Hematopoietic multipotent progenitor cell treated with erythropoietin and hydrocortisone succinate and interleukin-3 and kit ligand, for 15 days (in vitro differentiated cells): Measurements from ENCODE around the gene ZNF19.
"Not testable (repeated sequence)": the region's sequence is repeated elsewhere in the genome, so short reads cannot be mapped to it uniquely, and the experiment has no call there.

Experiments used
- DNase-seq: peaks from one replicate; pipeline ENCODE4 v3.0.0-alpha.2; 2015; ENCODE audit warnings: low spot score

The ZNF19 gene

GRCh38 chr16:71489122-71489521, at the start of gene ZNF19:
ZNF19 (minus strand) TSS chr16:71489324; CDS start chr16:71482114, 7,210 bp downstream.
- DNase-seq: no peak

DNA sequence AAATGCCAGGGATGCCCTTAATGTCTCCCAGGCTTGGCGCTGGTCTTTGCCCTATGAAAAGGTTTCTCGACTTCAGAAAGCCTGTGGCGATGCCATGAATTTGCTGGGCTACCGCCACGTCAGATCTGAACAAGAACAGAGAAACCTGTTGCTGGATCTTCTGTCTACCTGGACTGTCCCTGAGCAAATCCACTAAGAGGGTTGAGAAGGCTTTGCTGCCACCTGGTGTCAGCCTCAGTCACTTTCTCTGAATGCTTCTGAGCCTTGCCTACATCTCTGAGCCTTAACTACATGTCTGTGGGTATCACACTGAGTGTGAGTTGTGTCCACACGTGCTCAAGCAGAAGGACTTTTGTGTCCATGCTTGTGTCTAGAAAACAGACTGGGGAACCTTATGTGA, 48.5 kb upstream of the ZNF19 start:
- peak; percentile 49 for DNase-seq

DNA sequence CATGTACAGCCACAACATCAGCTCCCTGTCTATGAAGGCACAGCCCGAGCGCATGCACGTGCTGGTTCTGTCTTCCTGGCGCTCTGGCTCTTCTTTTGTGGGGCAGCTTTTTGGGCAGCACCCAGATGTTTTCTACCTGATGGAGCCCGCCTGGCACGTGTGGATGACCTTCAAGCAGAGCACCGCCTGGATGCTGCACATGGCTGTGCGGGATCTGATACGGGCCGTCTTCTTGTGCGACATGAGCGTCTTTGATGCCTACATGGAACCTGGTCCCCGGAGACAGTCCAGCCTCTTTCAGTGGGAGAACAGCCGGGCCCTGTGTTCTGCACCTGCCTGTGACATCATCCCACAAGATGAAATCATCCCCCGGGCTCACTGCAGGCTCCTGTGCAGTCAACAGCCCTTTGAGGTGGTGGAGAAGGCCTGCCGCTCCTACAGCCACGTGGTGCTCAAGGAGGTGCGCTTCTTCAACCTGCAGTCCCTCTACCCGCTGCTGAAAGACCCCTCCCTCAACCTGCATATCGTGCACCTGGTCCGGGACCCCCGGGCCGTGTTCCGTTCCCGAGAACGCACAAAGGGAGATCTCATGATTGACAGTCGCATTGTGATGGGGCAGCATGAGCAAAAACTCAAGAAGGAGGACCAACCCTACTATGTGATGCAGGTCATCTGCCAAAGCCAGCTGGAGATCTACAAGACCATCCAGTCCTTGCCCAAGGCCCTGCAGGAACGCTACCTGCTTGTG, 47.8 kb upstream of the ZNF19 start:
- no peak for DNase-seq

DNA sequence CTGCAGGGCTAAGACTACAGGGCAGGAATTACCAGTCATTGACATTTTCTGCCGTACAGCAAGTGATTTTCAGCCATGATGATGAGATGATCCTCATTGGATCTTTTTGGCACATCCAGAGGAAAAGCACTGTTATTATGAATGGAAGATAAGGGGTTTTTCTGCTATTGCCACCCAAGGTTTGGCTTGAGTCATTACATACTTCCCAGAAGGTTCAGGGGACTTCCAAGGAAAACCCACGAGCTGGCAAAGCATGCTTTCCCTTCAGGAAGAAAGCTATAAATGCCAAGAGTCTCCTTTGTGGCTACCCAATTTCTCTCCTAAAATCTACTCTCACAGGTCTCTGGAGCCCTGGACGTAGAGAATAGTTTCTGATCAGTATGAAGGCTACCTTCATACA, 43.2 kb upstream of the ZNF19 start:
- DNase-seq: no peak

DNA sequence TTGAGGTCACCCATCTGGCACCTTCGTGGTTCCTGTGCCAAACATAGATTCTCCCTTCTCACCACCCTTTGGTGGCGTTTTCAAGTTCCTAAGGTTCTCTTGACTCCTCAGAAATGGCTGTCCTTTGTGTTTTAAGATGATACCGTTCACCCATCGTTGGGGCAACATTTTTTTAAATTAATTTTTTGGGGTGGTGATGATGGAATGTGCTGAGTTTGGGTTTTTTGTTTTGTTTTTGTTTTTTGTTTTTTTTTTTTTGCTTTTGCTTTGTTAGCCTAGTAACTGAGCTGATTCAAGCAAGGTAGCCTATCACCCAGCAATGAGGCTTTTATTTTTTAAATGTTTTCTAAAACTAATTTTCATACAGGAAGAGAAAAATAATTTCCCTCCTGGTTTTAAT, 39.7 kb upstream of the ZNF19 start:
- DNase-seq: no peak

DNA sequence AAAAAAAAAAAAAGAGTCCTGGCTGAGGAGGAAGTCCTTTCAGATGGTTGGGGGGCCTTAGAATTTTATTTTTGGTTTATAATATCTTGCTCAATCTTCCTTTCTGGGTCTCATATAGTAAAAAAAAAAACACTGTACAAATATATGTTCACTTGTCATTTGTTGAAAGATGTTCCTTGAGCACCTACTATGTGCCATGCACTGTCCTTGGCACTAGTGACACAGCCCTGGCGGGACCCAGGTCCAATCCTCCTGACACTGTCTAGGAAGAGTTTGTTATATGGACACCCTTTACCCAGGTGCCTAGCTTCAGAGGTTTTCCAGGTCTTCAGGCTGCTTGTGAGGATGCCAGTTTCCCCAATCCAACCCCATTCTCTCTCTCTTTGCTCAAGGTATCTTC, 39.1 kb upstream of the ZNF19 start:
- no peak for DNase-seq

- no peak for DNase-seq
Observed at GRCh38 chr16:71526111-71526631, 37.0 kb upstream of the ZNF19 start, which contains the start of gene CHST4. CHST4 (plus strand) TSS chr16:71526426; CDS start chr16:71536678, 10,252 bp downstream.

GRCh38 chr16:71524566-71525553, 35.7 kb upstream of the ZNF19 start:
- no peak for DNase-seq

GRCh38 chr16:71520550-71520949, 31.4 kb upstream of the ZNF19 start:
- no peak for DNase-seq

- no peak for DNase-seq
Observed at GRCh38 chr16:71515026-71515425, 25.9 kb upstream of the ZNF19 start.

GRCh38 chr16:71514476-71514875, 25.4 kb upstream of the ZNF19 start:
- no peak for DNase-seq

- no peak for DNase-seq
Observed at GRCh38 chr16:71513302-71513701, 24.2 kb upstream of the ZNF19 start.

- no peak for DNase-seq
Observed at GRCh38 chr16:71507061-71507460, 17.9 kb upstream of the ZNF19 start.

DNA sequence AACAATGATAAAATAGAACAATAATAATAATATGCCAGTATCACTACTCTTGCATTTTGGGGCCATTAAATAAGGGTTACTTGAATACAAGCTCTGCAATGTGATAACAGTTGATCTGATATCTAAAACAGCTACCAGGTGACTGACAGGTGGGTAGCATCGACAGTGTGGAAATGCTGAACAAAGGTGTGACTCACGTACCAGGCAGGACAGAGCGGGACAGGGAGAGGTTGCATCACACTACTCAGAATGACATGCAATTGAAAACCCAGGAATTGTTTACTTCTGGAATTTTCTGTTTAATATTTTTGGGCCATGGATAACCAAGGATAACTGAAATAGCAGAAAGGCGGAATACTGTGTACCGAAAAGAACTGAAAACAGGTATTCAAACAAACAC, 15.8 kb upstream of the ZNF19 start:
- no peak for DNase-seq

DNA sequence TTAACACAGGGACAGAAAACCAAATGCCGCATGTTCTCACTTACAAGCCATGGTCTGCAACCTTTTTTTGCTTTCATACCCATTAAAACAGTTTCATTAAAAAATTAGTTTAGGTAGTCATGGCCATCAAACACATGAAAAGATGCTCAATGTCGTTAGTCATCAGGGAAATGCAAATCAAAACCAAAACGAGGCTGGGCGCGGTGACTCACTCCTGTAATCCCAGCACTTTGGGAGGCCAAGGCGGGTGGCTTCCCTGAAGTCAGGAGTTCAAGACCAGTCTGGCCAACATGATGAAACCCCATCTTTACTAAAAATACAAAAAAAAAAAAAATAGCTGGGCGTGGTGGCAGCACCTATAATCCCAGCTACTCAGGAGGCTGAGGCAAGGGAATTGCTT, 14.9 kb upstream of the ZNF19 start:
- DNase-seq: not testable (repeated sequence)

DNA sequence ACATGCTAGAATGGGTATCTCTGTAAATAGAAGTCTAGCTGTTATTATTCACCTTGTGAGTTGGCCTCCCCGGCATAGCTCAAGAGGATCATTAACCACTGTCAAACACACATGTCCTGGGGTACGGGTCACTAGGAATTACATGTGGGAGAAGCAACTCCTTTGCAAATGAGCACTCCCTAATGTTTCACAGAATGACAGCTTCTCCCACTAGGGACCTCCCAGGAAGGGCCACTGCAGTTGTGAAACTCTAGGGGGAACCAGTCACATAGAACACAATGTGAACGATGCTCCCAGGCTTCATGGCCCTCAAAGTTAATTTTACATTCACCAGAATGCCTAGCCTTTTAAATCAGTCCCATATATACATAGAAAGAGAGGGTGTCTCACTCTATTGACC, 12.4 kb upstream of the ZNF19 start:
- DNase-seq: no peak

GRCh38 chr16:71500964-71501363, 11.8 kb upstream of the ZNF19 start:
- DNase-seq: no peak

DNA sequence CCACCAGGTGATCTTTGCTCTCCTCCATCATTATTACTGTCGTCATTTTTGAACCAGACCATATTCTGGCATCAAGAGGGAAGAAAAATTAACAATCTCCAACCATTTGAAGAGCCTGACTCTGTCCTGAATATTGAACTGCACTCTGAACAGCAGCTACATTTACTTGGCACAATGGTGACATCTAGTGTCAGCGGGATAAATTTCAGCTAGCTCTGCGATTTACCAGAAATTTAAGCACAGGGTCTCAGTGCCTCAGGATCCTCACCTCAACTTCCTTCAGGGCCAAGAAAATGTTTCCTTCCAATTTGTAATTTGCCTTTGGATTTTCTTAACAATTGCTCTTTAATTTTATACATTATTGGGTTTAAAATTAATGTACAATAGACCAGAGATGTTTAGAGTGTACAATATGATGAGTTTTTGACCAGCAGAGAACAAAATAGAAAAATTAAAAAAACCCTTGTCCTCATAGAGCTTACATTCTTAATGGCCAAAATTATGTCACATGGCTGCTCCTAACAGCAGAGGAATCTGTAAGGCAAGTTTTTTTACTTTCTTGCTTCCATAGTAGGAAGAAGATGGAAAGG, 10.7 kb upstream of the ZNF19 start:
- peak; percentile 85 for DNase-seq

DNA sequence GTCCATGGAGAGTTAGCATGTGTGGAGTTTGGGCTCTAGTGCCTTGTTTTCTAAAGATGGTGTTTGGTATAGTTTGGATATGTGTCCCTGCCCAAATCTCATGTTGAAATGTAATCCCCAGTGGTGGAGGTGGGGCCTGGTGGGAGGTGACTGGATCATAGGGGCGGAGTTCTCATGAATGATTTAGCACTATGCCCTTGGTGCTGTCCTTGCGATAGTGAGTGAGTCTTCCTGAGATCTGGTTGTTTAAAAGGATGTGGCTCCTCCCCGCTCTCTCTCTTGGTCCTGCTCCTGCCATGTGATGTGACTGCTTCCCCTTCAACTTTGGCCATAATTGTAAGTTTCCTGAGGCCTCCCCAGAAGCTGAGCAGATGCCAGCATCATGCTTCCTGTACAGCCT, 8.9 kb upstream of the ZNF19 start:
- peak; percentile 56 for DNase-seq

GRCh38 chr16:71493213-71493612, 4.1 kb upstream of the ZNF19 start:
- DNase-seq: peak; percentile 58

GRCh38 chr16:71492786-71493185, 3.7 kb upstream of the ZNF19 start:
- peak; percentile 62 for DNase-seq

DNA sequence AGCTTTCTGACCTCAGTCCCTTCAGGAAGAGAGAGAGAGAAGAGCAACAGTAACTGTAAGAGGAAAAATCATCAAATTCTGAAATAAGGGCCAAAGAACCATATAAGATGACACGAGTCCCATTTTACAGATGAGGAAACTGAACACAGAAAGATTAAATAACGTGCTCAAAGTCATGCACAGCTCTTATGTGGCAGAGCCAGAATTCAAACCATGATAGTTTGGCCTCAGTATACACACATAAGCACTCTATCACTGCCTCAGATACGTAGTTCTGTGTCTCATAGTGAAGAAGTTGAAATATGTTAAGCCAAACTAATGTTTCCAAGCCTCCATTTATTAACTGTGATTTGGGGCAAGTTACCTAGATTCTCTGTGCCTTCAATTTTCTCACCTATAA, 1.9 kb upstream of the ZNF19 start:
- DNase-seq: peak; percentile 52
